VCaP (cell line): ENCODE measurements around the gene MOV10L1.
"Not testable (repeated sequence)": the region's sequence is repeated elsewhere in the genome, so short reads cannot be mapped to it uniquely, and the experiment has no call there.

Experiments used
- H3K27ac ChIP-seq: fragments of 450-650 bp; 2 replicates; pipeline ENCODE4 v1.5.1; 2017
- CTCF ChIP-seq: fragments of 450-650 bp; conservative IDR thresholded peaks from 2 replicates; pipeline ENCODE4 v1.5.1; 2017; ENCODE audit warnings: mild to moderate bottlenecking, moderate library complexity

MOV10L1 gene

GRCh38 chr22:50162391-50162956, 72.7 kb downstream of the MOV10L1 start:
- no peak overlapping the region for H3K27ac ChIP-seq
- no peak for TF ChIP-seq CTCF

GRCh38 chr22:50165436-50166123, 75.8 kb downstream of the MOV10L1 start:
- no peak overlapping the region for H3K27ac ChIP-seq
- no peak for TF ChIP-seq CTCF

GRCh38 chr22:50167689-50168489, 78.1 kb downstream of the MOV10L1 start:
- H3K27ac ChIP-seq: no peak overlapping the region
- TF ChIP-seq CTCF: no peak

GRCh38 chr22:50168490-50169180, 78.8 kb downstream of the MOV10L1 start:
- not testable (repeated sequence) for H3K27ac ChIP-seq

- TF ChIP-seq CTCF: no peak
- peak overlapping the region; percentile 58; the same call in 1 of the 2 replicates for H3K27ac ChIP-seq
Observed at GRCh38 chr22:50169181-50169759, 79.5 kb downstream of the MOV10L1 start.

GRCh38 chr22:50169774-50170341, 80.1 kb downstream of the MOV10L1 start:
- peak overlapping the region; percentile 58; the same call in 1 of the 2 replicates for H3K27ac ChIP-seq
- TF ChIP-seq CTCF: peak; percentile 16; the same call in 1 of the 2 replicates

GRCh38 chr22:50170453-50171318, 80.9 kb downstream of the MOV10L1 start, which contains the start of gene PANX2:
PANX2 (plus strand) TSS chr22:50170731; CDS start chr22:50170731, 0 bp downstream.
- TF ChIP-seq CTCF: no peak
- H3K27ac ChIP-seq: peak within 1 kb of the TSS; percentile 58; the same call in 1 of the 2 replicates
